Panc1 (cell line): ENCODE measurements around the gene LRRC34. TPM values are rescaled to one million over a fixed set of nuclear protein-coding genes. Genes with fewer than 3 reads are reported as not detected.

Source experiments
- ATAC-seq: fragments of 200-7000 bp; cut with Tn5 transposase; 2 replicates; pipeline ENCODE4 v1.9.1; 2020; ENCODE audit warnings: mild to moderate bottlenecking, moderate library complexity
- BruUV-seq: library from RNA; stranded (reverse); fragments of 400-500 nt; replicated peaks from 2 replicates; lab custom pipeline; 2021; lab: Mats Ljungman, UMichigan
- CTCF ChIA-PET: fragments of 300-600 bp; sonication (Branson Sonifier 250); formaldehyde crosslinking; loops from one replicate; lab custom pipeline; 2022; ENCODE audit warnings: antibody characterized with exemption; lab: Charles Lee
- POLR2A ChIA-PET: fragments of 300-600 bp; sonication (Branson Sonifier 250); formaldehyde crosslinking; loops from one replicate; lab custom pipeline; 2022; ENCODE audit warnings: antibody characterized with exemption; lab: Charles Lee
- DNase-seq: peaks from one replicate; pipeline ENCODE4 v3.0.0-alpha.2; 2010; ENCODE audit warnings: low read depth, low spot score
- H3K27ac ChIP-seq: 2 replicates; pipeline ENCODE4 v1.5.1; 2011; ENCODE audit warnings: mild to moderate bottlenecking, low read length, inconsistent platforms
- H3K27me3 ChIP-seq: fragments of 200-500 bp; sonication (Bioruptor generic); 2 replicates; pipeline ENCODE4 v1.6.0; 2014; ENCODE audit warnings: low read length, inconsistent platforms; ENCODE audit not compliant: control insufficient read depth, insufficient read depth
- H3K36me3 ChIP-seq: fragments of 200-500 bp; sonication (Bioruptor generic); 2 replicates; pipeline ENCODE4 v1.5.1; 2014; ENCODE audit warnings: inconsistent platforms, mild to moderate bottlenecking, low read length, moderate library complexity; ENCODE audit not compliant: control insufficient read depth, insufficient read depth
- H3K4me1 ChIP-seq: 2 replicates; pipeline ENCODE4 v1.5.1; 2011; ENCODE audit warnings: inconsistent platforms, mild to moderate bottlenecking, low read length, moderate library complexity; ENCODE audit not compliant: control insufficient read depth, insufficient read depth
- H3K4me3 ChIP-seq, 2 experiments: 2 replicates each; pipeline ENCODE4 v1.5.1; 2011 to 2012; ENCODE audit warnings: low read depth in 2 of 2, low read length in 2 of 2, mild to moderate bottlenecking in 2 of 2, inconsistent platforms in 1 of 2, moderate library complexity in 1 of 2
- H3K9me3 ChIP-seq: fragments of 200-500 bp; sonication (Bioruptor generic); 2 replicates; pipeline ENCODE4 v1.5.1; 2014; ENCODE audit warnings: low read depth, mild to moderate bottlenecking, inconsistent platforms, low read length, moderate library complexity; ENCODE audit not compliant: control insufficient read depth, insufficient read depth
- POLR2AphosphoS5 ChIP-seq: IDR thresholded peaks from 2 replicates; pipeline ENCODE4 v1.6.1; 2012; ENCODE audit warnings: mild to moderate bottlenecking, low read depth, low read length, moderate library complexity
- REST ChIP-seq, 2 experiments: IDR thresholded peaks; 2 replicates each; pipeline ENCODE4 v1.6.1; 2011 to 2012; ENCODE audit warnings: low read depth in 2 of 2, control low read depth in 1 of 2, low read length in 1 of 2, mild to moderate bottlenecking in 1 of 2, moderate library complexity in 1 of 2; ENCODE audit not compliant: insufficient read depth in 1 of 2
- SIN3A ChIP-seq: IDR thresholded peaks from 2 replicates; pipeline ENCODE4 v1.6.1; 2012; ENCODE audit warnings: low read depth, mild to moderate bottlenecking, low read length, moderate library complexity, borderline replicate concordance; ENCODE audit not compliant: insufficient read depth
- TCF7L2 ChIP-seq: IDR thresholded peaks from 2 replicates; pipeline ENCODE4 v1.6.1; 2011; ENCODE audit warnings: mild to moderate bottlenecking, low read depth, low read length, inconsistent platforms
- in situ Hi-C: cut with HindIII; loops from 2 replicates; pipeline ENCODE4 v1.10.0; 2016; ENCODE audit warnings: low sequenced_read_pairs, low pct_unique_long_range_greater_than_20kb
- intact Hi-C: fragments of 100-400 bp; cut with micrococcal nuclease; formaldehyde crosslinking; loops from one replicate; pipeline ENCODE4 v1.10.0; 2022; ENCODE audit not compliant: unreplicated experiment
- total RNA-seq: library from RNA; stranded (reverse); gene quantifications from one replicate; pipeline ENCODE4 v1.2.1, GENCODE V29; 2021; ENCODE audit not compliant: unreplicated experiment
- TF ChIP-seq, protein P1 (sequence below): fragments of 450-650 bp; IDR thresholded peaks from 2 replicates; pipeline ENCODE4 v1.5.1; 2017; ENCODE audit warnings: mild to moderate bottlenecking

The LRRC34 gene
- total RNA-seq, 1 experiment from 2014 or later = 1.2 TPM

DNA sequence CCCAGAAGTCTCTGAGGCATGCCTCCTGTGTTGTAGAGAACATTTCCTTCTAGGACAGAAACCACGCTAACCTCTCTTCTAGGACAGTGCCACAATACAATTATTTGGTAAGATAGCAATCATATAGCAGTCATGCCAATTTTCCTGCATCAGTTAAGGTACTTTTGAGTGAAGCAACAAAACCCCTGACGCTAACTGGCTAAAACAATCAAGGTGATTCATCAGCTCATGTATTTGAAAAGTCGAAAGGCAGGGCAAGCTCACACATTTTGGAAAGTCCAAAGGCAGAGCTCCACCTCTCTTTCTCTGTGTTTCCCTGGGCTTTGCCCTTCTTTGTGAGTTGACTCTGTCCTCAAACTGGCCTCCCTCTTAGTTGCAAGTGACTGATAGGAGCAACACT is 58.0 kb downstream of the LRRC34 start:
- in situ Hi-C loops = no loop called here
- H3K4me1 ChIP-seq = no peaks in the 10 kb centered on the region
- ATAC-seq (no peak), DNase-seq (no peak)
- intact Hi-C loops = no loop called here
- H3K9me3 ChIP-seq = no peaks in the 10 kb centered on the region
- H3K27ac ChIP-seq = no peak overlapping the region
- H3K36me3 ChIP-seq = no peaks in the 10 kb centered on the region
- POLR2A ChIA-PET = no interaction called here
- TF ChIP-seq SIN3A = no peak
- TF ChIP-seq, protein P1, sequence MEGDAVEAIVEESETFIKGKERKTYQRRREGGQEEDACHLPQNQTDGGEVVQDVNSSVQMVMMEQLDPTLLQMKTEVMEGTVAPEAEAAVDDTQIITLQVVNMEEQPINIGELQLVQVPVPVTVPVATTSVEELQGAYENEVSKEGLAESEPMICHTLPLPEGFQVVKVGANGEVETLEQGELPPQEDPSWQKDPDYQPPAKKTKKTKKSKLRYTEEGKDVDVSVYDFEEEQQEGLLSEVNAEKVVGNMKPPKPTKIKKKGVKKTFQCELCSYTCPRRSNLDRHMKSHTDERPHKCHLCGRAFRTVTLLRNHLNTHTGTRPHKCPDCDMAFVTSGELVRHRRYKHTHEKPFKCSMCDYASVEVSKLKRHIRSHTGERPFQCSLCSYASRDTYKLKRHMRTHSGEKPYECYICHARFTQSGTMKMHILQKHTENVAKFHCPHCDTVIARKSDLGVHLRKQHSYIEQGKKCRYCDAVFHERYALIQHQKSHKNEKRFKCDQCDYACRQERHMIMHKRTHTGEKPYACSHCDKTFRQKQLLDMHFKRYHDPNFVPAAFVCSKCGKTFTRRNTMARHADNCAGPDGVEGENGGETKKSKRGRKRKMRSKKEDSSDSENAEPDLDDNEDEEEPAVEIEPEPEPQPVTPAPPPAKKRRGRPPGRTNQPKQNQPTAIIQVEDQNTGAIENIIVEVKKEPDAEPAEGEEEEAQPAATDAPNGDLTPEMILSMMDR = no peak
- H3K27me3 ChIP-seq = peaks cover 27% of the 10 kb centered on the region
- H3K4me3 ChIP-seq = no peak overlapping the region
- CTCF ChIA-PET = no interaction called here
- BruUV-seq = no TSS peak

DNA sequence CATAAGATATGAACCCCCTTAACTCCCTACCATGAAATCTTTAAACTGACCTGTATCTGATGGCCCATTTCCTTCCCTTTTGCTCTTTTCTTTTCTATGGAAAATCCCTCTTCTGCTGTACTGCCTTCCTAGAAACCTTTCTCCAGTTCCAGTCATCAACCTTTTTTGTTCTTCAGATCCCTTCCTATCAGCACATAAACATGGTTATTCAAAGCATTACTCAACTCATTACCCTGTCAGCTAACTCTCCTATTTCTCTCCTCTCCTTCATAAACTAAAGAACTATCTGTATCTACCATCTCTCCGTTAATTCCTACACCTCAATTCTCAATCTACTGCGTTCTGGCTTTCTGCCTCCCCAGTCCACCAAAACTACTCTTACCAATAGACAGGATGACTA is 60.8 kb downstream of the LRRC34 start:
- DNase-seq = no peak
- Histone ChIP-seq H3K36me3 (no peaks in the 10 kb centered on the region), H3K4me1 (no peaks in the 10 kb centered on the region), H3K27me3 (peaks cover 42% of the 10 kb centered on the region), H3K9me3 (no peaks in the 10 kb centered on the region), H3K27ac (no peak overlapping the region), H3K4me3 (no peak overlapping the region)
- ChIA-PET POLR2A (no interaction called here), CTCF (no interaction called here)
- TF ChIP-seq SIN3A (no peak), REST (IDR thresholded peaks at IDR 0.05; ENCODE audit: insufficient read depth in 1 of 2, low read depth in 2 of 2, low read length in 1 of 2) (no peak), TCF7L2 (no peak), POLR2AphosphoS5 (no peak)
- TF ChIP-seq, protein P1 = no peak
- no peak for ATAC-seq
- BruUV-seq = no TSS peak
- intact Hi-C loops = no loop called here
- in situ Hi-C loops = no loop called here
